Fibroblast of skin of back (primary cell): ENCODE measurements around the gene IGSF9B.

Source experiments
- DNase-seq: peaks from one replicate; pipeline ENCODE4 v3.0.0-alpha.2; 2013

IGSF9B gene

DNA sequence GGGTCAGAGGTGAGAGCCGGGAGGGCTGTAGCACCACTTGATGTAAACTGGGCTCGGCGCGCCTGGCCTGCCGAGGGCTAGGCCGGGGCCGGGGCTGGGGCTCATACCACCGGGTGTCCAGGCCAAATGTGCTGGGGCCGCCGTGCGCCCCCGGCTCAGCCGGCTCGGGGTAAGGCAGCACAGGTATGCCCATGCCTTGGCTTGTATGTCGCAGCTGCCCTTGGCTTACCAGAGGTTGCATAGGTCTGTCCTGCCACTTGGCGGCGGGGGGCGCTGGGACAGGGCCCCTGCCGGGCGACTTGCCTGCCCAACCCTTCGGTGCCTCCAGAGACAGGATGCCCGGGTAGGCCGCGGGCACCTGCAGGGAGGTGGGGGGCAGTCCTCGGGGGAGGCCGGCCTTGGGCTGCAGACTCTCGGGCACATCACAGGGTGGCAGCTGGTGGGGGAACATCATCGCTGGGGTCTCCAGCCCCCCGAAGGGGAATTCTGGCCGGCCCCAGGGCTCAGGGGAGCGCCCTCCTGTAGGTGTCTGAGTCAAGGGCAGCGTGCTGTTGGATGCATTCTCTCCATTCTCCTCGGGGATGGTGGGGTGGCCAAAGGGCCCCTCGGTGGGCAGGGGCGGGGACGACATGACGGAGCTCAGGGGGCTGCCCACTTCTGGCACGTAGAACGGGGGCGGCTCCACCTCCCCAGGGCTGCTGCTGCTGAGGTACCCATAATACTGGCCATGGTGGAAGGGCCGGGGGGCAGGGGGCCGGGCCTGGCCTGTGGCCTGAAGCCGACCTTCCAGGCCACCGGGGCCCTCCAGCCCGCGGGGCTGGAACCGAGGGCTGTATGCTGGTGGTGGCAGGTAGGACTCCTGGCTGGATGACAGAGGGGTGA is 36.4 kb downstream of the IGSF9B start:
- no peak for DNase-seq

DNA sequence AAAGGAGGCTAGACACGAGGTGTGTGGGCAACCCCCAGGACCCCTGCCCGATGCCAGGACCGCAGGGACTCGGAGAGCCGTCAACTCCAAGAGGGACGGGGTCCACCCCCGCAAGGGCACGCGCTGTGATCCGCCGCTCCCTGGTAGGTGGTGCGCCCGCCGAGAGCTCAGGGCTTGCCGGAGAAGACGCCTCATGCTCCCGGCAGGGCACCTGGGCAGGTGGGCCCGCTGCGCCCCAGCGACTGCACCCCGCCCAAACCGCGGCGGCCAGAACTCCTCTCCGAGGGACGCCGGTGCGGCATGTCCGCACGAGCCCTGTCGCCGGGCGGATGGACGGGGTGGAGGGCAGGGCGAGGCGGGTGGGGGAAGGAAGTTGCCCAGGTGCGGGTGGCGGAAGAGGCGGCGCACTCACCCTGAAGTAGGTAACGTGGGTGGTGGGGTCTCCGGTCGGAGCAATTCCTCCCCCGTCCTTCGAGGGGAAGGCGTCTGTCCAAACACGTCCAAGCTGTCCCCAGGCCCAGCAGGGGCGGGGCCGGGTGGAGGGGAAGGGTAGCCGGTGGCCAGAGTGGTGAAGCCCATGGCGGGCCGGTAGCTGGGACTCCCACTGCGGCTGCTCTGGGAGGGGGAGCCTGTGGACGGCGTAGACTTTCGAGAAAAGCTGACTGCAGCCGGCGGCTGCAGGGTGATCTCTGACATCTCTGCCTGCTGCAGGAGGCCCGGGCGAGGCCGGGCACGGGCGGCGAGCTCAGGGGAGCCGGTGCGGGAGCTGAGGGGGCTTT is 37.2 kb downstream of the IGSF9B start:
- DNase-seq = no peak

DNA sequence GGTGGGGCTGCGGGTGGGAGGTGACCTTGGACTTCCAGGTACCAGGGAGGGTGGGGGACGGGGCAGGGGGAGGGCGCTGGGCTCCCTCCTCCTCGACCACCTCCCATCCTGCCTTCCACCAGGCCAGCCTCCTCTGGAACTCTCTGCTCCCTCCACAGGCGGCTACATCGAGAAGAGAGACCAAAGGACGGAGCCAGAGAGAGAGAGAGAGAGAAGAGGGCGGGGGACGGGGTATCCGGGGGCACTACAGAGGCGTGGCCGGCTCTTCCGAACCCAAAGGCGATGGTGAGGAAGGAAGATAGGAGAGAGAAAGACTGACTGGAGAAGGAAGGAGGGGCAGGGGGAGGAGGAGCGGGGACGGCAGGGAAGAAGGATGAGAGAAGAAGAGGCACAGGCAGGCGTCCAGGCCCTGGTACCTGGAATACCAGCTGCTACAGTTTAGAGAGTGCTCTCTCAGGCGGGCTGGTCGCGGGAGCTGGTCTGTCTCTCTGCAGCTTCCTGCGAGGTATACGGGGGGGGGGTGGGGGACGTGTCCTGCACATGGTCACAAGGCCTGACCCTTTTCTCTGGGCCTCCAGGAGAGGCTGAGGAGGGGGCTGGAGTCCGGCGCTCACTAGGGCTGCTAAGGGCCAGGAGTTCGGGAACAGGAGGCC is 38.0 kb downstream of the IGSF9B start:
- no peak for DNase-seq

DNA sequence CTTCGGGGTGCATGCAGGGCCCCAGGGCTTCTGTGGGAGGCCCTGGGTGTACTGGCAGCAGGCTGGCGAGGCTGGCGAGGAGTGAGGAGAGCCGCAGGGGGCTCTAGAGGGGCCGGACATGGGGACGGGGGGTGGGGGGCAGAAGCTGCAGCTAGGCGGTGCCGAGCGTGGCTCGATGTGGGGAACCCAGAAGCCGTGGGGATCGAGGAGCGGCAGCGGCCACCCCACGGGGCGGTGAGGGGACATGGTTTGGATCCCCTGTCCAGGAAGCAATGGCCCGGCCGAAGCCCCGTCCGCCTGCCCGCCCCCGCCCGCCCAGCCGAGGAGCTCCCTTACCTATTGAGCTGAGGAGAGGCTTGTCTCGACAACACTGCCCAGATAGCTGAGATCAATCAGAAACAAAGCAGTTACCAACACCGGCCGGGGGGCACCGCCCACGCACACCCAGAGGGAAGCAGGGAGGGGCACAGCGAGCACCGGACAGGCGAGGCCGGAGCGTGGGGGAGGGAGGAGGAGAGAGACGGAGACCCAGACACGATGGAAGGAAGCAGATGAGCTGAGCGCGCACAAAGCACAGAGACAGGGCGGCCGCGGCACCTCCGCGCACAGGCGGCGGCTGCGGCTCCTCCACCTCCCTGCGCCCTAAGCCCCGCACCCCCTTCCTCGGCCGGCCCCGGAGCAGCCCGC is 38.7 kb downstream of the IGSF9B start:
- no peak for DNase-seq

DNA sequence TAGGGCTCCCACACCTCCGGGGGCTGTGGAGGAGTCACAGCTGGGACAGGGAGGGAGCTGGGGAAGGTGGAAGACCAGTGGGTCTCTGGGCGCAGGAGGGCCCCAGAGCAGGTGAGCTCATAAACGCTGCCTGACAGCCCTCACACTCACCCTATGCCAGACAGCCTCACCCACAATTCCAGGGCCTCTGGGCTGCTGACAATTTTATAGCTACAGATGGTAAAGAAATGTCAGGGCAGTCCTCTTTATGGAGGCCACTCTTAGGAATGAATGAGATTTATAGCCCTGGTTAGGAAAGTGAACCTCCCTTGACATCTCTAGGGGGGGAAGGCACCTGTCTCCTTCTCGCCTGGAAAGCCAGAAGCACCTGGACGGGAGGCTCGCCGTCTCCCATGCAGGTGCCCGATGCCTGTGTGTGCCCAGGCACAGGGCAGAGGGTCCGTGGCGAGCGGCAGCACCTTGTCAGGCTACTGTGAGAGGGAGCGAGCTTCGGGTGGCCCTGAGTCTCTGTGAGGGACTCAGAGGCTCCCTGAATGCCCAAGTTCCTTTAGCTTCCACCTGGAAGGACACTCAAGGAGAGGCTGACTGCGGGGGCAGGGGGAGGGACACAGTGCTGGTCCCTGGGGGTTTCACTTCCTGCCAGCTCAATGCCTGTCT is 39.9 kb downstream of the IGSF9B start:
- no peak for DNase-seq

DNA sequence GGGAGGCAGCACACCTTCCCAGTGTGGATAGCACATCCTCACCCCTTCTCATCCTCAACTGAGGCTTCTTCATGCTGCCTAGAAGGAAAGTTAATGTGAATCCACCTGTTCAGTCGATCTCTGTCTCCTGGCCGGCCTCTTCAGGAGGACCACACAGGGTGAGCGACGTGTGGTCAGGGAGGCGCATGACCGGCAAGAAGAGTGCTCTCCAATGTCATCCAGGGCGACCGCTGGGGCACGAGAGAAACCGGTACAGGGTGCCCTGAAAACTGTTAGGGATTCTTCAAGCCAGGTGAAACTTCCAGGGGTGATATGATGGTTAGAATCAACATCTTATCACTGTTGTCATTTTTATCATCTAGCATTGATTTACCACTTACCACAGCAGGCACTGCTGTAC is 43.0 kb downstream of the IGSF9B start:
- DNase-seq = no peak

DNA sequence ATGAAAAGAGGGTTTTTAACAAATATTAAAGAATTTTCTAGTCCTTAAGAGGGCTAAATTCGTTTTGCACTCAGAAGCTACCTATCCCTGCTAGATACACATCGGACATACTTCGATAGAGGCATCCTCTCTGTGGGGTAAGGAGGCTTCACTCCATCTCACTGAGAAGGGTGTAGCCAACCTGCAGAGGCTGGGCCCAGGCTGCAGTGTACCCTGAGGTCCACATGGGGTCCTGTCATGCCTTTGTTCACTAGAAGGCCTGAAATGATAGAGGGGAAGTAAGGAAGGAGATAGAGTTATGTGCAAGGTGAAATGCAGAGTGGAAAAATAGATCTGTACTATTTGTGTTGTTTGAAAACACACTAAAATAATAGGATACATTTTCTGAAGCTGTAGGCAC is 45.6 kb downstream of the IGSF9B start:
- DNase-seq = no peak

DNA sequence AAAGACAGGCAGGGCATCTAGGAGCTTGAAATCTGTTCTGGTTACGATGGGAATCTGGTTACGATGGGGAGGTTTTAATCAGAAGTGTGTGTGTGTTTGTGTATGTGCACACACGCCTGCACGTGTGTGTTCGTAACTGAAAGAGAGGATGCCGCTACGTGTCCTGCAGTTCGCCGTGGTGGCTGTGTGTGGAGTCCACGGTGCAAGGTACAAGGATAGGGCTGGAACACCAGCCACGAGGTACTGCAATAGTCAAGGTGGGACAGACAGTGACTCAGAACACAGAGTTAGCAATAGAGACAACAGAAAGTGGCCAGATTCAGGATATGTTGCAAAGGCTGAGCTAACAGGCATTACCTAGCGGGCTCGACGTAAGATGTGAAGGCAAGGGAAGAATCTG is 46.7 kb downstream of the IGSF9B start:
- no peak for DNase-seq

DNA sequence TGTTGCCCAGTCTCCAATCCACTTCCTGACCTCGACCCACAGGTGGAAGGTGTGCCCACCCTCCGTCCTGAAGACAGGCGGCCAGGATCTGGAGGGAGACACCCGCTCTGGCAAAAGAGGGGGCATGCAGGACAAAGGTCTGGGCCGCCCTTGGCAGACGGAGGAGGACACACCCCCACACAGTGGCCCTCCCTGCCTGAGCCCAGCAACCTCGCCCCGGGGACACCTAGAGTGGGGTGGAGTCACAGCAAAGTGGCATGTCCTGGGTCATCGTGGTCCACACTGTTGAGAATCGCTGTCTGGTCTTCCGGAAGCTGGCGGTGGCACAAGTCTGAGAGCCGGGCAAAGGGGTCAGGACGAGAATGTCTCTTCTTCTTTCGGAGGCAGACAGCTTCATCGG is 47.9 kb downstream of the IGSF9B start:
- no peak for DNase-seq

DNA sequence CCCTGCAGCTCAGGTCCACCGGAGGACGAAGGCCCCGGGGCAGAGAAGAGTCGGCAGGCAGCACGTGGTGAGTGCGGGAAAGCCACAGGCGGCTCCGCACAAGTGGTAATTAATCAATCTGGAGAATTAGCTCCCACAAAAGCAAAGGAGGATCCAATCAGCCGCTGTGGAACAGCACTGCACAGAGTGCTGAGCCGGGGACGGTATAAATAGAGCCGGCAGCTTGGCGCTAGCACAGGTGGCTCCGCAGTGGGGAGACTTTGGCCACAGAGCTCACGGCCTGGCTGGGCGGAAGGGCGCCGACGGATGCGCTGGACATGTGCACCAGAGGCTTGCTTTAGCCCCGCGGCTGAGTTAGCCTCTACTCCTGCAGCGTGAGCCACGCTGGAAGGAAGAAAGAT is 48.9 kb downstream of the IGSF9B start:
- no peak for DNase-seq

DNA sequence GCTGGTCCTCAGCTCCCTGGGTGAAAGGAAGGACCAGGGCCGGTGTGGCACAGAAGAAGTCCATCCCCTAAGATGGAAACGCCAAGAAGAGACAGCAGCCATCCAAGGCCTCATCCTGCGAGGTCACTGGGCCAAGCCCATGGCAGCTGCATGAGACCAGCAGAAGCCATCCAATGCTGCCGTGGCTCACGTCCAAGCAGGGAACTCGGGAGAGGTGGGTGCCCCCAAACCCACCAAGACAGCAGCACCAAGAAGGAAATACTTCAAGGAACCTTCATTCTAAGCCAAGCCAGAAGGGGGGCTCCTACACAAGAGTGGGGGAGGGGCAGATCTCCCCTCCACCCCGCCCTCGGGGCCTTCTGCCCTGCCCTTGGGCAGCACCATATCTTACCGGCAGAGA is 49.6 kb downstream of the IGSF9B start:
- no peak for DNase-seq

DNA sequence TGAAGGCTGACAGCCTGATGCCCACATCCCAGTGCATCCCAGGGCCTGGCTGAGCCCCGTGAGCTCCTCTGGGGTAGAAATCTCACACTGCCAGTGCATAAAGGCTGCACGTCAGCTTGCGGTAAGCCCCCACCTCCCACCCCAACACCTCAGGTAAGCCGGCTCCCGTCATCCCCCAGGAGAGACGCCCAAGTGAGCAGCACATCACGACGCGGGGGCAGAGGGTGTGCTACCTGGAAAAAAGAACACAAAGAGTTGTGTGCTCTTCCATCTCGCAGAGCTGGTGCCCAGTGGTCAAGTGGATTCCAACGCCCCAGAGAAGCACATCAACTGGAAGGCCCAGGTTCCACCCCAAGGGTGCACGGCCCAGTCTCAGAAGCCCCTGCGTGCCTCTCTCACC is 50.0 kb downstream of the IGSF9B start:
- no peak for DNase-seq

DNA sequence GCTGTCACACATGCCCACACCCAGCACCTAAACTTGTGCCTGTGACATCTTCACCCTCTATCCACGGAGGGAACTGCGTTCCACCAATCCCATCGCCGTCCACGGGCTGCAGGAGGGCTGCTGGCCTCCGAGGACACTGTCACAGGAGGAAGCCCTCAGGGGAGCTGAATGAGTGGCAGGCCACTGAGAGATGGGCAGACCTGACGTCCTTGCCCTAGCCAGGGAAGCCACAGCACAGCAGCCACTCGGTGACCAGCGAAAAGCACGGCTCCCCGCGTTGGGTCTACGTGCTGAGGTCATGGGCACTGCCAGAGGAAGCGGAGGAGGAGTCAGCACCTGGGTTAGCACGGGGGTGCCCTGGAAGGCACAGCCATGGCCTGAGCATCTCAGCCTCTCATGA is 50.5 kb downstream of the IGSF9B start:
- DNase-seq = no peak

DNA sequence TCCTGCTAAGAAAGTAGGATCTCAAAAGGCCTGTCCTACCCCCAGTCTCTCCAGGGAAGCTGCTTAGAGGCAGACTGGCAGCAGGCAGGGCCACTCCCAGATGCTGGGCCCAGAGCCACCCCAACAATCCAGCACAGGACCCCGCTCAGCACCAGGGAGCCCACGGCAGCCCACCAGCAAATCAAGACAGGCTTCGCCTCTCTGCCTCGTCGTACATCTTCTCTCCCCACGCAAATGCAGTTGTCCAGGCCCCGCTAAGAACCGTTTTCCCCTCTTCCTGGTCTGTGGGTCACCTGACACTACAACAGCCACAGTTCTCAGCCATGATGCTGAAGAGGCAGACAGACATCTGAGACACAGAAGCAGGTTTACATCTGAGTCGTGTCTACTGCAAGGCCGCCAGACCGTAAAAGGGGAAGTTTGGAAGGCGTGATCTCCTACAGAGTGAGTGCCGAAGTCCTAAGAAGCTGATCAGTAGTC is 51.1 kb downstream of the IGSF9B start:
- no peak for DNase-seq

DNA sequence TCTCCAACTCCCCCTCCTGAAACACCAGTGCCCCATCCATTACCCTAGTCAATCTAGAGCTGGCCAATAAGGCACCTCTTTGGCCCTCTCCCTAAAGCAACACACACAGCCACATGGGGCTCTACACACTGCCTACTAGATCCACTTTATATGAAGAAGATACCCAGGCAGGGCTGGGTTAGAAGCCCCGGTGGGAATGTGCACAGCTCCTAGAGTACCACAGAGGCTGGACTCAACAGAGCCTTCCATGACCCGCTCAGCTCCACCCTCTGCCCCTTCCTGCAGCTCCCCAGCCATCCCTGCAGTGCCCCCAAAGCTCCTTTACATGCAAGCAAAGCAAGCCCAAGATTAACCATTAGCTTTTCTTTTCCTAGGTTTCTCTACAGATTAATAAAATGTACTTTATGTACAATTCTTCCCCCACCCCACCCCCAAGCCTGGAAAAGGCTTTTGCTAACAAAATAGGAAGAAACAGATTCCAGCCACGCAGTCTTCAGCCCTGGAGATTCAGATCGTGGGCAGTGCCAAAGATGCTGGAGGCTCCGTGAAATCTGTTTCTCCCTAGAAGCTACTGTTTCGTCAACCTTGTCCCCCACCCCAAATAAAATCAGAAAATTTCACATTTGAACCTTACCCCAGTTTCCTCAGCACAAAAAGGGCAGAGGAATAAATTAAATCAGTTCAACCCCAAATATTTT is 51.8 kb downstream of the IGSF9B start:
- DNase-seq = no peak

DNA sequence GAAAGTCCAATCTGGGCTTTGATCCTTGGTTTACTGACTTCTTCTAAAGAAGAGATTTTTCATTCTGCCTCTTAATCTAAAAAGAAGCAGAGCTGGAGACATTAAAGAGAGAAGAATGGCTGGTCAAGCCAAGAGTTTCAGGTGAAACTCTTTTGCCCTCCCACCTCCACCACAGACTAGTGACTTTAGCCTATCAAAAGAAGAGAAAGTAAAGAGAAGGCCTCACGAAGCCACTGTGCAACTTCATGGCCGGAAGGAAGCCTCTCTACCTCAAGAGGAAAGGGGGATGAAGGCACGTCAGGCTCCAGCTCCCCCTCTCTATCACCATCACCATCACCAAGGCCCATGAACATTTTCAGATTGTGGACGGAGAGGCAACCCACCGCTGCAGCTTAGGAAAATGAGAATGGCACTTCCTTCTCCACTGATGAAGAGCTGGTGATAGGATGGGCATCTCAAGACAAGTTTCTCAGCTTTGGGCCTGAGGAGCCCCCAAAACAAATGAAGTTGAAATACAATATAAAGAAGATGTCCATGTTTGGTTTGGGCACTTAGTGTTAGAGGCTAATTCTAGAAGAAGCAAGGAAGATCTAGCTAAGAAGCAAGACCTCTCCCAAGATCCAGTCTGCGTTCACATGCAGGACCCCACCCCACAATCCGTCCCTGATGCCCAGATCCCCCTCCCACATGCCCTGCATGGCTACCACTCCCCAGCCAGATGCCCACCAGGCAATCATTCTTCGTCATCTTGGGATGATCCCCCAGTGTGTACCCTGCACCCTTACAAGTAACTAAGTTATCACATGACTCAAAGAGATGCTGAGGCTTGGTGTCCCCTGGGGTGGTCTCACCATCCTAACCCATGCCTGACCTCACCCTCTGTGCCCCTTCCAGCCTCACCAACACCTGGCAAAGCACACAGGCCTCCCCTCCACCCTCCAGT is 52.6 kb downstream of the IGSF9B start:
- no peak for DNase-seq

DNA sequence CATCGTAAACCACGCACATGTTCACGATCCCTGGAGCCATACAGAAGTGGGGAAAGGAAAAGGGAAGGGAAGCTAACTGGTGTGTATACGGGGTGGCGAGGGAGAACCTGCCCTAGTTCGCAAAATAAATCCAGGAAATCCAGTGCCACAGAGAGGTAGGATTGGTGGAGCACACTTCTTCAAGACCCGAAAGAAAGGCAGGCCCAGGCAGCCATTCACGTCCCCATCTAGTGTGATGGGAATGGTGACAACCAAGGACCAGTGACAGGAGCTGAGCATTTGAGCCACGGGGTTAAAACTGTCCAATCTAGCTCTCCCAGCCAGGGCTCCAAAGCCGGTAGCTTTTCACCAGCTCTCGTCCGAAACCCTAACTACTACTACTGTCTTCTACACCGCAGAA is 53.7 kb downstream of the IGSF9B start:
- DNase-seq = no peak

DNA sequence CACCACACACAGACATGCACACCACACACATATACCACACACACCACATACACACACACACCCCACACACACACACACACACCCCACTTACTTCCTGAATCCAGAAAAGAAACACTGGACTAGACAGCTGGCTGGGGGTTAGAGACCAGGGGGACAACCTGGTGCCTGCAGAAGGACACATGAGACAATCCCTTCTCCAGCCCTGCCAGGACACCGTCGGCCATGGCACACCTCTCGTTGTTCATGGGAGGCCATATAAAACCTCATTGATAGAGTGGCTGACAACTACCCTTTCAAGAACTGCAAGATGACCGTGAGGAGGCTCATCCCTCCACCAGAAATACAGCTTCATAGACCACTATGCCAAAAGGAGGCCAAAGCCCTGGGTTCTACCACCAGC is 54.3 kb downstream of the IGSF9B start:
- DNase-seq = no peak

DNA sequence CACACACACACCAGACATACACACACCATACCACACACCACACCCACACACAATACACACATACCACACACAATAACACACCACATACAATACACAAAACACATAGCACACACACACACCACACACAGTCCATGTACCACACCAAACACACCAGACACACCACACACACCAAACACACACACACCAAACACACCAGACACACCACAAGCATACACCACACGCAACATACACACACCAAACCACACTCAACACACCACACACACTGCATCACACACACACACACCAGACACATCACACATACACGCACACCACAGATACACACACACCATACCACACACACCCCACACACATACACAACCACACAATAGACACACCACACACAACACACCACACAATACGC is 54.8 kb downstream of the IGSF9B start:
- DNase-seq = no peak

DNA sequence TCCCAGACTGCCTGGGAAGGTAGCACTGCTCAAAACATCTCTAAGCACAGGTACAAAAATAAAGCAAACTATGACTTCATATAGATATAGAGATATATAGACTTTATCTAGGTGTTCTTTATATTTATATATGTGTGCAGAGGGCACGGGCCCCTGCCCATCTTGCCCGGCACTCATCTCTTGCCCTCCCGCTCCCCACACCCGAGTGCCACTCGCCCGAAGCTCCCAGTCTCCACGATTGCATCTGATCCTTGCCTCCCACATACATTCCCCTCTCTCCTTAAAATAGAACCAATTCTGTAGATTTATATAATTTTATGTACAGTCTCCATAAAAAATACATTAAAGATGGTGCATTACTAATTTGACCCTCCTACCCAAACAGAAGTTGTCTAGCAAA is 55.5 kb downstream of the IGSF9B start:
- no peak for DNase-seq
